Upper lobe of left lung (tissue), 4 donors: ENCODE results near the gene PNKD.

Experiments
- POLR2A ChIP-seq, 4 donors: fragments of 450-650 bp; IDR thresholded peaks; one replicate each; pipeline ENCODE4 v1.5.1; 2016 to 2017; ENCODE audit warnings: antibody characterized with exemption in 4 of 4, mild to moderate bottlenecking in 2 of 4
- TF ChIP-seq, protein P1 (sequence below), 6 experiments: fragments of 450-650 bp in 4 of 6; fragments of 200-600 bp in 2 of 6; sonication (generic) in 2 of 6; IDR thresholded peaks; one replicate each; pipeline ENCODE4 v1.5.1; 2016 to 2019; ENCODE audit warnings: antibody characterized with exemption in 6 of 6

DNA sequence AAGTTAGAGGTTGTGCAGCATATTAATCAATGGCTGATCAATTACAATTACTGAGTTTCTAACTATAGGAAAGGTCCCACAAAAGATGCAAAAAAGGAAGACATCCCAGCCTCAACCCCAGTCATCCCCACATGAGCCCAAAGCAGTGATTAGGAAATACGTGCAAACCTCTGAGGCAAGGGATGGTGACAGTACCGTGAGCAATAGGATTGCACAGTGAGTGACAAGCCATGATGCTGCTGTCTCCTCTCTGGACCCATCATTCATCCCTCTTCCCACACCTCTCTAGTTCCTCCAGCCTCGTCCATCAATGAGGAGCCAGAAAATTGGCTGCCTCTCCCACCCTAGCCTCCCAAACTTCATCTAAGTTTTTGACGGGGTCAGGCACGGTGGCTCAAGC is 107.7 kb downstream of the PNKD start:
- peak in 1 of 4 donors; percentile 41 for TF ChIP-seq POLR2A (IDR thresholded peaks at IDR 0.05)
- TF ChIP-seq, protein P1, sequence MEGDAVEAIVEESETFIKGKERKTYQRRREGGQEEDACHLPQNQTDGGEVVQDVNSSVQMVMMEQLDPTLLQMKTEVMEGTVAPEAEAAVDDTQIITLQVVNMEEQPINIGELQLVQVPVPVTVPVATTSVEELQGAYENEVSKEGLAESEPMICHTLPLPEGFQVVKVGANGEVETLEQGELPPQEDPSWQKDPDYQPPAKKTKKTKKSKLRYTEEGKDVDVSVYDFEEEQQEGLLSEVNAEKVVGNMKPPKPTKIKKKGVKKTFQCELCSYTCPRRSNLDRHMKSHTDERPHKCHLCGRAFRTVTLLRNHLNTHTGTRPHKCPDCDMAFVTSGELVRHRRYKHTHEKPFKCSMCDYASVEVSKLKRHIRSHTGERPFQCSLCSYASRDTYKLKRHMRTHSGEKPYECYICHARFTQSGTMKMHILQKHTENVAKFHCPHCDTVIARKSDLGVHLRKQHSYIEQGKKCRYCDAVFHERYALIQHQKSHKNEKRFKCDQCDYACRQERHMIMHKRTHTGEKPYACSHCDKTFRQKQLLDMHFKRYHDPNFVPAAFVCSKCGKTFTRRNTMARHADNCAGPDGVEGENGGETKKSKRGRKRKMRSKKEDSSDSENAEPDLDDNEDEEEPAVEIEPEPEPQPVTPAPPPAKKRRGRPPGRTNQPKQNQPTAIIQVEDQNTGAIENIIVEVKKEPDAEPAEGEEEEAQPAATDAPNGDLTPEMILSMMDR (IDR thresholded peaks at IDR 0.05) = no peak
